DMS114 treated with DMSO at 0.1 percent for 48 hours (cell line): ENCODE results near the gene WNT6.

ENCODE experiments used
- DNase-seq: peaks from one replicate; lab custom pipeline; 2025; ENCODE audit not compliant: unreplicated experiment; lab: John Stamatoyannopoulos, UW

Gene WNT6

DNA sequence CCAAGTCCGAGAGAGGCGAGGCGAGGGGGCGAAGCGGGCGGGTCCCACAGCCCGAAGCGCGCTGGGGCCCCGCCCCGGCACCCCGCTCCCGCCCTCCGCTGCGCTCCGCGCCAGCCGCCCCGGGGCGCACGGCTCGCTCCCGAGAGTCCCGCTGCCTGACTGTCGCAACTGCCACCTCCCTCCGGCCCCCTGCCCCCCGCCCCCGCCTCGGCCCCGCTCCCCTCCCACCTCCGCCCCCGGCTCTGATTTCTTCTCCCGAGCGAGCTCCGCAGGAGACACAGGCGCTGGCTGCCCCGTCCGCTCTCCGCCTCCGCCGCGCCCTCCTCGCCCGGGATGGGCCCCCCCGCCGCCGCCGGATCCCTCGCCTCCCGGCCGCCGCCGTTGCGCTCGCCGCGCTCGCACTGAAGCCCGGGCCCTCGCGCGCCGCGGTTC lies at the start of gene WNT6:
TSS of gene WNT6 (plus strand) at position 250 of the 432 bp plus-strand sequence. CDS start 233 bp downstream, outside the sequence.
- no peak for DNase-seq

DNA sequence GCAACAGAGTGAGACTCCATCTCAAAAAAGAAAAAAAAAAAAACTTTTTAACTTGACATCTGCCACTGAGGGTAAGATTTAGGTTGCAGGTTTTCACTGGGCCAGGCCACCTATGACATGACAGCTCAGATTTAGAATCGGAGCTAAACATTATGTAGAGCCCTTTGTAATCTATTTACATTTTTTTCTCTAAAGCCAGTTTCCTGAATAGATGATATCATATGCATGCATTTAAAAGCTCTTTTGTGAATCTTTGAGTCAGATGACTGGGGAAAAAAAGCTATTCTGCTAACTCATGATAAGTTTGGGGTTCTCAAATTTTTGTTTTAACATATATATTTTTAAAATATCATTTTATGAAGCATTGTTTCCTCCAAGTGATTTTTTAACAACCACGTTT lies 49.3 kb upstream of the WNT6 start:
- no peak for DNase-seq

- DNase-seq = no peak
These were observed 48.2 kb upstream of the WNT6 start for GRCh38 chr2:218811382-218811781.

DNA sequence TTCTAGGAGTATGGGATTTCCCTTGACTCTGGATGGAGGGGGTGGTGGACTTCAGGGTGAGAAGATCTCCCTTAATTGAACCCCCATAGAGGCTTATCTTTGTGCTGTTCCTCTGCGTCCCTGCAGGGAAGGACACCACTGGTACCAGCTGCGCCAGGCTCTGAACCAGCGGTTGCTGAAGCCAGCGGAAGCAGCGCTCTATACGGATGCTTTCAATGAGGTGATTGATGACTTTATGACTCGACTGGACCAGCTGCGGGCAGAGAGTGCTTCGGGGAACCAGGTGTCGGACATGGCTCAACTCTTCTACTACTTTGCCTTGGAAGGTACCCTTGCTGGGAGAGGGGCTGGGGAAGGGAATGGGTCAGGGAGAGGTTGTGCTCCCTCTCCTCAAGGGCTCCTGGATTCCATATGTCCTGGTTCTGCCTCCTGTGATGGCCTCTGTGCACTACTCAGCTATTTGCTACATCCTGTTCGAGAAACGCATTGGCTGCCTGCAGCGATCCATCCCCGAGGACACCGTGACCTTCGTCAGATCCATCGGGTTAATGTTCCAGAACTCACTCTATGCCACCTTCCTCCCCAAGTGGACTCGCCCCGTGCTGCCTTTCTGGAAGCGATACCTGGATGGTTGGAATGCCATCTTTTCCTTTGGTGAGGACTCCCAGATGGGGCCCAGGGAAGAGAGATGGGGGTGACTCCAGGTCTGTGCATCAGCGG lies 47.3 kb upstream of the WNT6 start:
- no peak for DNase-seq

DNA sequence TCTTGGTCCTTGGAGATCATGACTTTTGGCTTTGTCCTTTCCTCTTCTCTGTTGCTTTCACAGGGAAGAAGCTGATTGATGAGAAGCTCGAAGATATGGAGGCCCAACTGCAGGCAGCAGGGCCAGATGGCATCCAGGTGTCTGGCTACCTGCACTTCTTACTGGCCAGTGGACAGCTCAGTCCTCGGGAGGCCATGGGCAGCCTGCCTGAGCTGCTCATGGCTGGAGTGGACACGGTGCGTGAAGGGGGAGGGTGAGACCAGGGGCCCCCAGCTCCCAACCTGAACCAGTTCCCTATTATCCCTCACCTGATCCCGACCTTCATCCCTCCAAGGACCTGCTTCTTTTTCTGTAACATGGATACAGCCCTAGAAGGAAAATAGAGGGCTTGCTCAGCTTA lies 46.7 kb upstream of the WNT6 start:
- DNase-seq = no peak

GRCh38 chr2:218813771-218814460 lies 45.7 kb upstream of the WNT6 start:
- no peak for DNase-seq

- no peak for DNase-seq
These were observed 44.9 kb upstream of the WNT6 start for GRCh38 chr2:218814540-218815243.

DNA sequence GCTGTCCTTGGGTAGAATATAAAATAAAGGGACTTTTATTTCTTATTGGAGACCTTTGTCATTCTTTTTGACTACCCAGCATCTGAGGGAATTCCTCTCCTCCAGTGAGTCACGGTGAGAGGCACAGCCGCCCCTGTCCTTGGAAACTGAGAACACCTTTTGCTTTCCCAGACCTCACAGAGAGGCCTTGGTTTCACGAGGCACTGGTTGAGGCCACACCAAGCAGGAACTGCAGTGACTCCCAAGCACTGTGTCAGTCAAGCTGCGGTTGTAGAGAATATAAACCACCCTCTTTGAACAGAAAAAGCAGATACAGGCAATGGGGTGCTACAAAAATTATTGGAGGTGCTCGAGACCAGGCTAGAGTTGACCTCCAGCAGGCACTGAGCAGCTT lies 44.4 kb upstream of the WNT6 start:
- no peak for DNase-seq

DNA sequence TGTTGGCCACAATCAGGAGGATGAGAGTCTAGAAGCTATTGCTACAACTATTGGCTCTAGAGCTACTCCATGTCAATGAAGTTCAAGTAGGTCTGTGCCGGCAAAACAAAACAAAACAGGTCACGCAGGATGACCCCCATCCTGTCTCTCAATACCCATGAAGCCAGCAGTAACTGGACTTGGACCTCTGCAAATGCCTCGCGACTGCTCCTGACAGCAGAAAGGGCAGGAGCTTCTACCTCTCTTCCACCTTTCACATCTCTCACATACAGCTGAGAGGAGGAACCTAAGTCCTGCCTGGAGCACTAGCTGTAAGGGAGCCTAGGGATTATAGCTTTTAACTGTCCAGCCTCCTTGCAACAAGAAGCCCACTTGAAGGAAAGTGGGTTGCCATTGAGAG lies 44.0 kb upstream of the WNT6 start:
- no peak for DNase-seq

DNA sequence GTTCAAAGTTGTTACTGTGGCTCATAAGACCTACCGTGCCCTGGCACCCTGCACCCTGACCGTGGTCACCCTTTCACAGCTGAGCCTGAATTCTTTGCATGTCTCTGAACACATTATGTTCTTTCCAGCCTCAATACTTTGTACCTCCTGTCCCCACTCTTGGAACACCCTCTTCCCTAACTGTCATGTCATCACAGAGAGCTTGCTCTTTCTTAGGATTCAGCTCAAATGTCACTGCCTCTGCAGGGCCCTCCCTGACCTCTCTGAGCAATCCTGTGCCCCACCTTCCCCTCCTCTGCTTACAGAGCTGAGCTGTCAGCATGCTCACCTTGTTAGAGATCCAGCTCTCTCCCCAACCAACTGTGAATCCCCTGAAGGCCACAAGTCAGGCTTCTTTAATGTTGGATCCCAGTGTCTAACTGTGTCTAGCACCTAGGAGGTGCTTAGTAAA lies 43.0 kb upstream of the WNT6 start:
- DNase-seq = no peak

DNA sequence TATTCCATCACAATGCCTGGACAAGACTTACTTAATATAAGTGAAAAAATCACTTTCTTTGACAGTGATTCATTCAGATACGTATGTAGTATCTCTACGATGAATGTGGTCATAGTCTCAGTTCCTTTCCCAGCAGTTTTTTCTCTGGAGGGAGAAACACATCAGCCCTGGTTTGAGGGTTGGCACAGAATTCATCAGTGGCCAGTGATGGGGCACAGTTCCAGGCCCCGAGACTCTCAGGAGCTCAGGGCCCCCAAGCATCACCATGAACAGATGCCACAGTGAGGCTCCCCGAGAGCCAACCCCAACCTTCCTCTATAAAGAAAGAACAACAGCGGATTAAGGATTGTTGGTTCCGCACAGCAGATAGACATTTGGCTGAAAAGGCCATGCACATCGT lies 40.5 kb upstream of the WNT6 start:
- no peak for DNase-seq

- DNase-seq = no peak
These were observed 38.7 kb upstream of the WNT6 start for GRCh38 chr2:218820746-218821369.

- no peak for DNase-seq
These were observed 37.9 kb upstream of the WNT6 start for GRCh38 chr2:218821605-218822211.

GRCh38 chr2:218822622-218823021 lies 37.0 kb upstream of the WNT6 start:
- DNase-seq = no peak

DNA sequence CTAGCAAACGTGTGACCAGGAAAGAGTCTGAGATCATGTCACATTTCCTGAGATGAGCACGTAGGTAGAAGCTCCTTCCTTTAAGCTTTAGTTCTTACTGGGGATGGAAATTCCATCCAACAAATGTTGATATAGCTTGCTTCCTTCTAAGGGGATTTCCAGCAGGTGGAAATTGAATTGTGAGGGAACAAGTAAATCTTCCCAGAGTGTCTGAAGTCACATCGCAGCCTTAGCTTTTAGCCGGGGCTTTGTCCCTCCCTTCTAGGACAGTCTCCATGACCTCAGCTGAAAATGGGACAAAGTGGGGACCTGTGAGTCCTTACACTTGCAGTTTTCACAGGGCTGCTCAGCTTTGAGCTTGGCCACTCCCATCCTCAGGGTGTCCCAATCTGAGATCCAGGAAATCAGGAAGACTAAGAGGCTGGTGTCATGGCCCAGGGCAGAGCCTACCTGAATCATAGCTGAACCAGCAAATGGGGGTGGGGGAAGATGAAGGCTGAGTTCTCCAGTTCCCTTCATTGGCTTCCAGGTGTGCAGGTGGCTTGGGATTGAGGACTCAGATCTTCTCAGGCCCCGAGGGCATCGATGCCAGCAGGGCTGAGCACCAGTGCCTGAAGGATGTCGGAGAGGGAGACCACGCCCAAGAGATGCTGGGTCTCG lies 36.3 kb upstream of the WNT6 start:
- no peak for DNase-seq

DNA sequence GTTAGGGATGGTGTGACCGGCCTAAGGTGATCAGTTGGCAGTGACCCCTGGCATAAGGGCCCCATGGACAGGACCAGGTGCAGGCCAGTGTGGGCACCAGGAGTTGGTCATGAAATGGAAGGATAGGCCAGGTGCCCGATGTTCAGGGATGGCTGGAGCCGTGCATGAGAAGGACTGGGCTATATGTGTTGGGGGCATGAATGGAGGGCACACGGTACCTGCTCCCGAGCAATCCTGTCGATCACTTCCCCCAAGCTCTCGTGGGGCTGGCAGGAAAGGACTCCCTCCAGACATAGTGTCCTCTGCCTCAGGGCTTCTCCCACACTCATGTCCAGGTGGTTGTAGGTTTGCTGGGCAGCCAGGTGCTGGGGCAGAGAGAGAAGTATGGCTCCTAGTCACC lies 35.6 kb upstream of the WNT6 start:
- DNase-seq = no peak

DNA sequence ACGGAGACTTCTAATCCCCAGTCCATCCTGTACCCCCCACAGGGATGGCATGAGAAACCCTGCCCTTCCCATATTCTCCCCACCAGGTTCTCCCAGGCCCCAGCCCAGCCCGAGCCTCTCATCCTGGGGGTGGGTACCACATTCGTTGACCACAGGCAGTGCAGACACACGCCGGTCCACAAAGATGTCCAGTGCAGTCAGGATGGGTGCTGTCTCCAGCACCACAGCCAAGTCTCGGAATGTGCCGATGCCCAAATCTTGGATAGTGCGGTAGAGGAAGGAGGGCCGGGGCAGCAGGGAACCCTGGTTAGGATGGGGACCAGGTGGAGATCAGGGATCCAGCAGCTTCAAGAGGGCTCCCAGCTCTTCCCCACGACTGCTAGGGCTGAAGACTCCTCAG lies 32.8 kb upstream of the WNT6 start:
- no peak for DNase-seq

DNA sequence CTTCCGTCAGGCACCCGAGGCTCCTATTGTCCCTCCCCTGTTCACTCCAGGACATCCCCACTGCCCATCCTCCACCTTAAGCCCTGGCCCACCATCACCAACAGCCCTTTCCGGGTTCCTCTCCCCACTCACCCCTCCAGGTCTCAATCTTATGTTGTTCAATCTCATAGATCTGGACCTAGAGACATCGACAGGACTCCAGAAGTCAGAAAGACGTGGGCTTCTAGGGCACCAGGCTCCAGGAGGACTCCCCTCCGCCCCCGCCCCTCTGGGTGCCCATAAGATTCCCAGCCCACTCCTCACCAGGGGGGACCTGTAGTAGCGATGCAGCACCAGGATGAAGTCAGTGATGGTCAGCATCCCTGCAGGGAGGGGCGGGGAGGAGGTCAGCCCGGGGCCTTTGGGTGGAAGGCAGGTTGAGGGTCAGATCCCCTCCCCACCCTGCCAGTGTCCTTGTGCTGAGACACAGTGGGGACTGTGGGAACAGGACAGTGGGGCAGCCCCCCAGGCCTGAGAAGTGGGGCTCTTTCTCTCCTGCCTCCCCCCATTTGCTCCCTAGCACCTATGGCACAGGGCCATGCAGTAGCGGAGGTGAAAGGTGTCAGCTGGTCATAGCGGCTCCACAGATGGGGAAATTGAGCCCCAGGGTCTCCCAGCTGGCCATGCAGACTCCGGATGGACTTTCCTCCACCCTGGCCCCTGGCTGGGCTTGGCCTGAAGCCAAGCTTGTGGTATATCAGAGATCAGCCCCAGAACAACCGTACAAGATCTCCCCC lies 31.7 kb upstream of the WNT6 start:
- DNase-seq = no peak

GRCh38 chr2:218828477-218828778 lies 31.2 kb upstream of the WNT6 start:
- DNase-seq = no peak

GRCh38 chr2:218829868-218830451 lies 29.6 kb upstream of the WNT6 start:
- no peak for DNase-seq
